ENCODE data around the gene FANCI.

The FANCI gene

GRCh38 chr15:89205991-89206585, 37.7 kb upstream of the FANCI start:
- ChIA-PET CTCF (interaction anchor here (0.6 to 6.2 kb wide), 59 partner anchors 10 to 547 kb away, joined by 3 to 123 read pairs (median 5); partner anchors contain the start of genes FANCI and RLBP1), POLR2A (interaction anchor here (0.6 kb wide), 1 partner anchor 38 kb away, joined by 3 read pairs; the partner anchor contains the start of gene FANCI)
- H3K4me3 ChIP-seq (ENCODE audit: low read depth, low read length): no peak overlapping the region
- no peak for TF ChIP-seq CTCF (IDR thresholded peaks at IDR 0.05; ENCODE audit: insufficient read depth, low read length, missing control alignments)
- no peak for DNase-seq (ENCODE audit: low read depth, low spot score)

- POLR2A ChIA-PET: interaction anchor here (0.6 kb wide), 1 partner anchor 37 kb away, joined by 3 read pairs; the partner anchor contains the start of gene FANCI
- TF ChIP-seq CTCF (IDR thresholded peaks at IDR 0.05; ENCODE audit: insufficient read depth, low read length, missing control alignments): peak; percentile 99
- CTCF ChIA-PET: interaction anchor here (0.5 to 6.2 kb wide), 62 partner anchors 10 to 548 kb away, joined by 3 to 123 read pairs (median 5); partner anchors contain the start of genes FANCI and RLBP1
- peak overlapping the region; percentile 12; the same call in 1 of the 2 replicates for H3K4me3 ChIP-seq (ENCODE audit: low read depth, low read length)
- DNase-seq (ENCODE audit: low read depth, low spot score): no peak
Observed at GRCh38 chr15:89206908-89207331, 36.9 kb upstream of the FANCI start.

- CTCF ChIA-PET: interaction anchor here (1.3 to 6.2 kb wide), 8 partner anchors 9 to 115 kb away, joined by 4 to 123 read pairs (median 32); no protein-coding TSS in a partner anchor
- POLR2A ChIA-PET: no interaction called here
Observed at GRCh38 chr15:89208256-89208655, 35.5 kb upstream of the FANCI start.

DNA sequence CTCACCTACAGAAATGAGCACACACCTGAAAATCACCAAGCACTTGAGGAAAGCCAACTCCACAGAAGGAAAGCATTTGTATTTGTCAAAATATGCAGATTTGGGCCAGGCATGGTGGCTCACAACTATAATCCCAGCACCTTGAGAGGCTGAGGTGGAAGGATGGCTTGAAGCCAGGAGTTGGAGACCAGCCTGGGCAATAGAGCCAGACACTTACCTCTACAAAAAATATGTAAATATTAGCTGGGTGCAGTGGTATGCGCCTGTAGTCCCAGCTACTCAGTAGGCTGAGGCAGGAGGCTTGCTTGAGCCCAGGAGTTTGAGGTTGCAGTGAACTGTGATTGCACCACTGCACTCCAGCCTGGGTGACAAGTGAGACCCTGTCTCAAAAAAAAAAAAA, 34.7 kb upstream of the FANCI start:
- H3K4me3 ChIP-seq (ENCODE audit: low read depth, low read length): no peak overlapping the region
- POLR2A ChIA-PET: no interaction called here
- CTCF ChIA-PET: interaction anchor here (0.7 to 2.2 kb wide), 7 partner anchors 8 to 343 kb away, joined by 3 to 10 read pairs (median 3); partner anchors contain the start of gene FANCI
- no peak for DNase-seq (ENCODE audit: low read depth, low spot score)
- no peak for TF ChIP-seq CTCF (IDR thresholded peaks at IDR 0.05; ENCODE audit: insufficient read depth, low read length, missing control alignments)

More at GRCh38 chr15:89208256-89208655, 35.5 kb upstream of the FANCI start:
- H3K4me3 ChIP-seq (ENCODE audit: low read depth, low read length): no peak overlapping the region
- TF ChIP-seq CTCF (IDR thresholded peaks at IDR 0.05; ENCODE audit: insufficient read depth, low read length, missing control alignments): no peak
- DNase-seq (ENCODE audit: low read depth, low spot score): no peak

- no peak for DNase-seq (ENCODE audit: low read depth, low spot score)
- ChIA-PET CTCF (interaction anchor here (0.9 kb wide), 1 partner anchor 12 kb away, joined by 4 read pairs; no protein-coding TSS in a partner anchor), POLR2A (interaction anchor here (0.9 kb wide), 1 partner anchor 83 kb away, joined by 3 read pairs; no protein-coding TSS in a partner anchor)
- H3K4me3 ChIP-seq (ENCODE audit: low read depth, low read length): no peak overlapping the region
- TF ChIP-seq CTCF (IDR thresholded peaks at IDR 0.05; ENCODE audit: insufficient read depth, low read length, missing control alignments): no peak
Observed at GRCh38 chr15:89211678-89212170, 32.1 kb upstream of the FANCI start.

DNA sequence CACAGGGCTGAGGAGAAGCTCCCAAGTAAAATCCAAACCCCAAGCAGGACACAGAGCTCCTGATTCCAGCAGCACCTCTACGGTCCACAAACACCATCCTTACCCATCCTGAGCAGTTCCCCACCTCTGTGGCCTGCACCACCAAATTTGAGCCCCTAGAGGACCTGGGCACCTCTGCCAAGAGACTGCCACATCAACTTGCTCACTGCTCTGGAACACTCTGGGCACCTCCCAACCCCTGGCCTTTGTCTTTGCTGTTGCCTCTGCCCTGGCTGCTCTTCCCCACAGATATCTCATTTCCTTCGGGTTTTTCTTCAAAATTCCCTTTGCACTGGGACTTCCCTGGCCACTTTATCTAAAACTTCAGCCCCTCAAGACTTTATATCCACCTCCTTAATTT, 28.2 kb upstream of the FANCI start:
- no peak for TF ChIP-seq CTCF (IDR thresholded peaks at IDR 0.05; ENCODE audit: insufficient read depth, low read length, missing control alignments)
- POLR2A ChIA-PET: no interaction called here
- CTCF ChIA-PET: interaction anchor here (1.2 to 6.6 kb wide), 2 partner anchors 9 to 16 kb away, joined by 3 to 85 read pairs; no protein-coding TSS in a partner anchor
- no peak overlapping the region for H3K4me3 ChIP-seq (ENCODE audit: low read depth, low read length)
- no peak for DNase-seq (ENCODE audit: low read depth, low spot score)

Measured in AG04449 (cell line).